Testis (tissue), 3 donors: ENCODE data around the gene PTAFR. TPM values are rescaled to one million over a fixed set of nuclear protein-coding genes. Genes with fewer than 3 reads are reported as not detected.

ENCODE experiments used
- DNase-seq: peaks from one replicate; pipeline ENCODE4 v3.0.0-alpha.2; 2019
- H3K27ac ChIP-seq, 2 donors: fragments of 200-600 bp; sonication (generic); one replicate each; pipeline ENCODE4 v1.5.1; 2019
- H3K27me3 ChIP-seq: fragments of 200-600 bp; sonication (generic); one replicate; pipeline ENCODE4 v1.5.1; 2019
- H3K36me3 ChIP-seq: fragments of 200-600 bp; sonication (generic); one replicate; pipeline ENCODE4 v1.5.1; 2017; ENCODE audit warnings: low read depth; ENCODE audit errors: missing control alignments
- H3K4me1 ChIP-seq: fragments of 200-600 bp; sonication (generic); one replicate; pipeline ENCODE4 v1.5.1; 2019
- H3K4me3 ChIP-seq, 2 donors: fragments of 200-600 bp; sonication (generic); one replicate each; pipeline ENCODE4 v1.5.1; 2017 to 2019
- H3K9me3 ChIP-seq: fragments of 200-600 bp; sonication (generic); one replicate; pipeline ENCODE4 v1.5.1; 2017
- CTCF ChIP-seq, 3 experiments: fragments of 450-650 bp in 2 of 3; fragments of 200-600 bp in 1 of 3; sonication (generic) in 1 of 3; IDR thresholded peaks; one replicate each; pipeline ENCODE4 v1.5.1; 2016 to 2019; ENCODE audit warnings: antibody characterized with exemption in 3 of 3, mild to moderate bottlenecking in 2 of 3, moderate library complexity in 1 of 3
- POLR2A ChIP-seq: fragments of 450-650 bp; IDR thresholded peaks from one replicate; pipeline ENCODE4 v1.6.1; 2017; ENCODE audit warnings: antibody characterized with exemption, mild to moderate bottlenecking, moderate library complexity
- WGBS, 2 donors: methylation state at CpG; one replicate each; pipeline ENCODE4 v1.1.5; 2018; 5-methylcytosine and 5-hydroxymethylcytosine counted together
- intact Hi-C: fragments of 100-400 bp; cut with DNase I; formaldehyde crosslinking; loops from one replicate; pipeline ENCODE4 v1.15.1; 2023; ENCODE audit warnings: low total_unique reads
- polyA plus RNA-seq: library from polyadenylated mRNA; stranded (reverse); fragments of 350-450 nt; fragmentation: Illumina TruSeq; extraction: RNeasy Lipid Tissue Mini Kit (QIAGEN cat#74804); gene quantifications from one replicate; pipeline ENCODE4 v1.2.3, GENCODE V29; 2014; ENCODE audit warnings: low read depth, low replicate concordance; ENCODE audit not compliant: insufficient read depth
- total RNA-seq, 2 donors: library from RNA; depleted of rRNA; stranded (reverse); fragments of >200 nt; gene quantifications; one replicate each; pipeline ENCODE4 v1.2.3, GENCODE V29; 2016

PTAFR gene
- total and polyA plus RNA-seq, 3 donors from 2014 or later = 0.94 to 4.9 (median 1.7) TPM

GRCh38 chr1:28114844-28115243 is 61.6 kb downstream of the PTAFR start:
- DNase-seq = no peak
- Histone ChIP-seq H3K4me3 (no peak overlapping the region), H3K9me3 (no peaks in the 10 kb centered on the region), H3K27me3 (no peaks in the 10 kb centered on the region), H3K4me1 (no peaks in the 10 kb centered on the region), H3K36me3 (no peaks in the 10 kb centered on the region), H3K27ac (no peak overlapping the region)
- intact Hi-C loops = no loop called here
- TF ChIP-seq CTCF (IDR thresholded peaks at IDR 0.05) = no peak
- no peak for TF ChIP-seq POLR2A
- 78 to 92% methylated on average over 2 of the region's 2 CpGs for WGBS, 2 donors

- intact Hi-C loops = no loop called here
- no peak for DNase-seq
- TF ChIP-seq POLR2A (no peak), CTCF (IDR thresholded peaks at IDR 0.05) (no peak)
- Histone ChIP-seq H3K27me3 (no peaks in the 10 kb centered on the region), H3K27ac (no peak overlapping the region), H3K36me3 (no peaks in the 10 kb centered on the region), H3K9me3 (no peaks in the 10 kb centered on the region), H3K4me3 (no peak overlapping the region), H3K4me1 (no peaks in the 10 kb centered on the region)
- WGBS, 2 donors = 80 to 93% methylated on average over 3 of the region's 3 CpGs
These were observed 63.3 kb downstream of the PTAFR start for GRCh38 chr1:28113242-28113572.

GRCh38 chr1:28112388-28113241 is 63.9 kb downstream of the PTAFR start:
- no peak overlapping the region for H3K27ac ChIP-seq
- H3K36me3 ChIP-seq = no peaks in the 10 kb centered on the region
- H3K4me1 ChIP-seq = no peaks in the 10 kb centered on the region
- no peaks in the 10 kb centered on the region for H3K27me3 ChIP-seq
- H3K4me3 ChIP-seq = no peak overlapping the region
- no peaks in the 10 kb centered on the region for H3K9me3 ChIP-seq
- TF ChIP-seq CTCF (IDR thresholded peaks at IDR 0.05) (no peak), POLR2A (no peak)
- intact Hi-C loops = no loop called here
- DNase-seq = peak; percentile 28
- 80 to 82% methylated on average over 5 of the region's 5 CpGs for WGBS, 2 donors

GRCh38 chr1:28111157-28111556 is 65.3 kb downstream of the PTAFR start:
- no peak overlapping the region for H3K4me3 ChIP-seq
- H3K36me3 ChIP-seq = no peaks in the 10 kb centered on the region
- H3K27ac ChIP-seq = no peak overlapping the region
- TF ChIP-seq POLR2A = no peak
- TF ChIP-seq CTCF (IDR thresholded peaks at IDR 0.05) = no peak
- 79 to 93% methylated on average over 2 of the region's 2 CpGs for WGBS, 2 donors
- no peaks in the 10 kb centered on the region for H3K9me3 ChIP-seq
- no peaks in the 10 kb centered on the region for H3K27me3 ChIP-seq
- H3K4me1 ChIP-seq = no peaks in the 10 kb centered on the region
- no peak for DNase-seq
- intact Hi-C loops = no loop called here

GRCh38 chr1:28110555-28110954 is 65.9 kb downstream of the PTAFR start:
- Histone ChIP-seq H3K27me3 (no peaks in the 10 kb centered on the region), H3K4me3 (no peak overlapping the region), H3K9me3 (no peaks in the 10 kb centered on the region), H3K36me3 (no peaks in the 10 kb centered on the region), H3K4me1 (no peaks in the 10 kb centered on the region), H3K27ac (no peak overlapping the region)
- intact Hi-C loops = no loop called here
- DNase-seq = no peak
- TF ChIP-seq POLR2A (no peak), CTCF (IDR thresholded peaks at IDR 0.05) (no peak)
- 50 to 90% methylated on average over 1 of the region's 1 CpG for WGBS, 2 donors
